Endothelial cell (in vitro differentiated cells): Measurements from ENCODE around the gene CBLB. TPM values are rescaled to one million over a fixed set of nuclear protein-coding genes. Genes with fewer than 3 reads are reported as not detected.

Experiments
- DNase-seq: peaks from one replicate; pipeline ENCODE4 v3.0.0; 2021; ENCODE audit warnings: low spot score
- H3K27ac Mint-ChIP-seq: one replicate; pipeline ENCODE4 v1.8.0; 2021; ENCODE audit warnings: mixed read lengths, inconsistent platforms; ENCODE audit not compliant: unreplicated experiment
- H3K27me3 Mint-ChIP-seq: one replicate; pipeline ENCODE4 v1.8.0; 2021; ENCODE audit warnings: mild to moderate bottlenecking, moderate library complexity, mixed read lengths, inconsistent platforms; ENCODE audit not compliant: unreplicated experiment
- H3K36me3 Mint-ChIP-seq: one replicate; pipeline ENCODE4 v1.8.0; 2021; ENCODE audit warnings: mild to moderate bottlenecking, low read depth, mixed read lengths, inconsistent platforms; ENCODE audit not compliant: unreplicated experiment
- H3K4me1 Mint-ChIP-seq: one replicate; pipeline ENCODE4 v1.8.0; 2021; ENCODE audit warnings: mild to moderate bottlenecking, mixed read lengths, inconsistent platforms; ENCODE audit not compliant: unreplicated experiment
- H3K4me3 Mint-ChIP-seq: one replicate; pipeline ENCODE4 v1.8.0; 2021; ENCODE audit warnings: mild to moderate bottlenecking, mixed read lengths, inconsistent platforms; ENCODE audit not compliant: unreplicated experiment
- H3K9me3 Mint-ChIP-seq: one replicate; pipeline ENCODE4 v1.8.0; 2021; ENCODE audit warnings: mixed read lengths, inconsistent platforms; ENCODE audit not compliant: unreplicated experiment
- CTCF ChIP-seq: fragments of 200-600 bp; sonication (generic); IDR thresholded peaks from one replicate; pipeline ENCODE4 v1.5.0; 2021; ENCODE audit warnings: antibody characterized with exemption; ENCODE audit not compliant: unreplicated experiment
- total RNA-seq: library from RNA; stranded (reverse); fragmentation: NEBNext Ultra II Directional; extraction: Animal tissue kit (Norgen Biotek cat#: 25700); gene quantifications from one replicate; pipeline ENCODE4 v1.2.1, GENCODE V29; 2021; ENCODE audit not compliant: unreplicated experiment

Gene CBLB
- total RNA-seq, 1 donor from 2014 or later, result 62.0 TPM

DNA sequence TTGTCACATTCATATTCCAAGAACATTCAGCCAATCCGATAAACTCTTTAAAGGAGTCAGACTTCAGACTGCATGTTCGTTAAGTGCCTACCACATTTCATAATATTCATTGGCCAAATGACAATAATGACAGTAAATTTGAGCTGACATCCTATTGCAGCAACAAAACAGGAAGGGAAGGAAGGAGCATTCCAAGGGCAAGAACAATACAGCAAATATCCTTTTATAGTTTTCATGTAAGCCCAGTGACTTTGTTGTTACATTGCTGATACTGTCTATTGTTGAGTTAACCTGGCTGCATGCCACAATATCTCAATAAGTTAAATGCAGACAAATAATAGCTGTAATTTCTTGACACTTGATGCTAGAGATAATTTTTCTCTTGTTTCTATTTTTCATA, 16.4 kb upstream of the CBLB start:
- Mint-ChIP-seq H3K4me3 (no peak overlapping the region), H3K36me3 (no peaks in the 10 kb centered on the region), H3K27me3 (no peaks in the 10 kb centered on the region), H3K9me3 (no peaks in the 10 kb centered on the region), H3K4me1 (peaks cover 13% of the 10 kb centered on the region), H3K27ac (no peak overlapping the region)
- DNase-seq, result no peak
- TF ChIP-seq CTCF, result no peak

GRCh38 chr3:105883798-105884377, 15.1 kb upstream of the CBLB start:
- H3K4me1 Mint-ChIP-seq, result peaks cover 13% of the 10 kb centered on the region
- no peak overlapping the region for H3K27ac Mint-ChIP-seq
- no peaks in the 10 kb centered on the region for H3K36me3 Mint-ChIP-seq
- TF ChIP-seq CTCF, result no peak
- H3K4me3 Mint-ChIP-seq, result no peak overlapping the region
- H3K9me3 Mint-ChIP-seq, result no peaks in the 10 kb centered on the region
- no peak for DNase-seq
- H3K27me3 Mint-ChIP-seq, result no peaks in the 10 kb centered on the region

DNA sequence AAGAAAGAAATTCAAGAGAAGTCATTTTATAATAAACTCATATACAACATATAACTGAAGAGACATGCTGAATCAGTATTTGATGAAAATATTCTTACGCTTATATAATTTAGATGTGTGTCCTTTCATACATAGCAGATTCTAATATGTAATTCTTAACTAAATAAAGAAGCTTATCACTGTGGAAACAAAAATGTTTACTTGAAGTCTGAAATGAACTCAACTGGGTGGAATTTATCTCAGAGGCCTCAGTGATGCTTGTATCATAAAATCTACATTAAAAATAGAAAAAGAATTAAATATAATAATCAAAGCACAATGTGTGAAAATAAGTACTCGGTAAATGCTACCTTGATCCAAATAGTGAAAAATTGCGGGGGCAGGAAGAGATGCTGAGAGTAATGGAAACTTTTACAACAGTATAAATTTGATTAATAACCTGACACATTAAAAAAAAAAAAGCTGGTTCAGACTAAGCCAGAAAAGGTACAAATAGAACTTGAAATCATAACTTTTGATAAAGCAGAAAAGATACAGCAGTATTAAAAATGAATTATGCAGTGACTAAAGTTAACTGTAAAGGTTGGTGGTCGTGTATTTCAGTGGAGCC, 12.0 kb upstream of the CBLB start:
- no peak for DNase-seq
- H3K27ac Mint-ChIP-seq, result no peak overlapping the region
- peaks cover 18% of the 10 kb centered on the region for H3K4me1 Mint-ChIP-seq
- H3K27me3 Mint-ChIP-seq, result no peaks in the 10 kb centered on the region
- TF ChIP-seq CTCF, result no peak
- H3K9me3 Mint-ChIP-seq, result no peaks in the 10 kb centered on the region
- H3K4me3 Mint-ChIP-seq, result no peak overlapping the region
- no peaks in the 10 kb centered on the region for H3K36me3 Mint-ChIP-seq

GRCh38 chr3:105878061-105878460, 9.2 kb upstream of the CBLB start:
- Mint-ChIP-seq H3K36me3 (no peaks in the 10 kb centered on the region), H3K4me3 (no peak overlapping the region), H3K27me3 (no peaks in the 10 kb centered on the region), H3K4me1 (peaks cover 10% of the 10 kb centered on the region), H3K9me3 (no peaks in the 10 kb centered on the region), H3K27ac (no peak overlapping the region)
- no peak for TF ChIP-seq CTCF
- DNase-seq, result no peak

DNA sequence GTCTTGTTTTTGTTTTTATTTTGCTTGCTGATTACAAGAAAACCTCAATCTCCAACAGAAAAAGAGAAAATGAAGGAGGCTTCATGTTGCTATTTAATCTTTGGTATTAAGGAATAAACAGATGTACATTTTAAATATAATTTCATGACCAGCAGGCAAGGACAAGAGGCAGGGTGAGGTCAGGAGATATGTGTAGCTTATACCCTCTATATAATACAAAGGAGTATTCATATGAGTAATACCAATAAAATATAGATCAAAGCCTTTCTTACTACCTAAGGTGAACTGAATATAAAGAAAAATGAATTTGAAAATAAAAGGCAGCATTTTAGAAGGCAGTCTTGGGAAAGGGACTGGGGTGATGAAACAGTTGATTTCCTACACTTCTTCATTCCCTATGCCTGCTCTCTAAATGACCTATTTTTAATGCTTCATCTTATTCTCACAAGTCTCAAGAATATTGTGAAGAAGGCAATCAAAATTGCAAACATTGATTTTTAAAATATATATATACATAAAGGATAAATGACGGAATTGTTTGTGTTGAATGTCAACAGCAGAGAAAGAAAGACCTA, 8.6 kb upstream of the CBLB start:
- Mint-ChIP-seq H3K36me3 (no peaks in the 10 kb centered on the region), H3K27me3 (no peaks in the 10 kb centered on the region), H3K4me3 (no peak overlapping the region), H3K27ac (no peak overlapping the region), H3K9me3 (no peaks in the 10 kb centered on the region), H3K4me1 (peaks cover 7% of the 10 kb centered on the region)
- TF ChIP-seq CTCF, result no peak
- DNase-seq, result no peak
